HCT116 (cell line): ENCODE data around the gene PHOX2A. TPM values are rescaled to one million over a fixed set of nuclear protein-coding genes. Genes with fewer than 3 reads are reported as not detected.

Source experiments
- ATAC-seq: fragments of 200-7000 bp; cut with Tn5 transposase; 2 replicates; pipeline ENCODE4 v1.9.1; 2020; ENCODE audit warnings: mild to moderate bottlenecking, moderate library complexity
- BruUV-seq: library from RNA; stranded (reverse); fragments of 400-500 nt; replicated peaks from 2 replicates; lab custom pipeline; 2021; lab: Mats Ljungman, UMichigan
- CTCF ChIA-PET: fragments of 300-600 bp; sonication (Branson Sonifier 250); formaldehyde crosslinking; loops from one replicate; lab custom pipeline; 2021; ENCODE audit warnings: antibody characterized with exemption; lab: Charles Lee
- POLR2A ChIA-PET: fragments of 300-600, 350-600 bp; sonication (Branson Sonifier 250); formaldehyde crosslinking; loops from one replicate; lab custom pipeline; 2021; ENCODE audit warnings: antibody characterized with exemption; lab: Charles Lee
- RAD21 ChIA-PET, 2 experiments: fragments of 300-600 bp; sonication (Branson Sonifier 250); formaldehyde crosslinking; loops; one replicate each; lab custom pipeline; 2023; ENCODE audit warnings: low total read pairs in 2 of 2; ENCODE audit not compliant: uncharacterized antibody in 2 of 2, unreplicated experiment in 2 of 2, low non-redundant PET in 1 of 2; lab: Charles Lee
- DNase-seq: peaks from one replicate; pipeline ENCODE4 v3.0.0-alpha.2; 2010; ENCODE audit warnings: low read depth, low spot score
- H2AFZ ChIP-seq: fragments of 200-600 bp; shearing (Covaris generic), sonication (generic); 2 replicates; pipeline ENCODE4 v1.6.1; 2017; ENCODE audit warnings: low read depth, mixed run types, mixed read lengths, antibody characterized with exemption, low read length; ENCODE audit not compliant: poor library complexity, severe bottlenecking
- H3K27ac ChIP-seq: 2 replicates; pipeline ENCODE4 v1.5.1; 2012; ENCODE audit warnings: low read depth, low read length
- H3K27me3 ChIP-seq: fragments of 200-600 bp; sonication (generic); 2 replicates; pipeline ENCODE4 v1.6.1; 2016; ENCODE audit warnings: mixed run types, low read length, mixed read lengths; ENCODE audit not compliant: insufficient read depth
- H3K36me3 ChIP-seq, 2 experiments: fragments of 200-500 bp in 1 of 2; fragments of 200-600 bp in 1 of 2; sonication (Bioruptor generic) in 1 of 2; sonication (generic) in 1 of 2; 2 replicates each; pipeline versions ENCODE4 v1.5.1 to v1.6.1; 2014 to 2016; ENCODE audit warnings: low read length in 2 of 2, inconsistent platforms in 1 of 2, mixed read lengths in 1 of 2, mixed run types in 1 of 2; ENCODE audit not compliant: insufficient read depth in 2 of 2, control insufficient read depth in 1 of 2
- H3K4me1 ChIP-seq, 2 experiments: fragments of 200-600 bp in 1 of 2; sonication (generic) in 1 of 2; 2 replicates each; pipeline versions ENCODE4 v1.5.1 to v1.6.1; 2012 to 2017; ENCODE audit warnings: low read length in 2 of 2, inconsistent platforms in 1 of 2, mild to moderate bottlenecking in 1 of 2, mixed read lengths in 1 of 2, mixed run types in 1 of 2, moderate library complexity in 1 of 2; ENCODE audit not compliant: insufficient read depth in 2 of 2, control insufficient read depth in 1 of 2
- H3K4me2 ChIP-seq: fragments of 200-600 bp; sonication (generic); 2 replicates; pipeline ENCODE4 v1.6.1; 2017; ENCODE audit warnings: mixed run types, low read length, mixed read lengths
- H3K4me3 ChIP-seq, 2 experiments: fragments of 200-600 bp in 1 of 2; sonication (generic) in 1 of 2; replicated peaks in 1 of 2; 2 replicates each; pipeline ENCODE4 v1.5.1; 2011 to 2016; ENCODE audit warnings: low read length in 2 of 2, control low read depth in 1 of 2, low read depth in 1 of 2, mild to moderate bottlenecking in 1 of 2, mixed read lengths in 1 of 2, mixed run types in 1 of 2
- H3K79me2 ChIP-seq: fragments of 200-600 bp; sonication (generic); 2 replicates; pipeline ENCODE4 v1.6.1; 2017; ENCODE audit warnings: mild to moderate bottlenecking, mixed run types, low read length, moderate library complexity, mixed read lengths; ENCODE audit not compliant: insufficient read depth
- H3K9ac ChIP-seq: fragments of 200-600 bp; sonication (generic); 2 replicates; pipeline ENCODE4 v1.6.1; 2016; ENCODE audit warnings: low read length, mixed read lengths
- H3K9me2 ChIP-seq: fragments of 200-600 bp; sonication (generic), shearing (Covaris generic); 2 replicates; pipeline ENCODE4 v1.6.1; 2017; ENCODE audit warnings: mixed run types, mild to moderate bottlenecking, moderate library complexity; ENCODE audit not compliant: insufficient read depth
- H3K9me3 ChIP-seq, 2 experiments: fragments of 200-500 bp in 1 of 2; fragments of 200-600 bp in 1 of 2; sonication (Bioruptor generic) in 1 of 2; sonication (generic) in 1 of 2; 2 replicates each; pipeline ENCODE4 v1.6.1; 2014 to 2017; ENCODE audit warnings: low read length in 2 of 2, mixed read lengths in 2 of 2, inconsistent platforms in 1 of 2, low read depth in 1 of 2, mild to moderate bottlenecking in 1 of 2, mixed run types in 1 of 2, moderate library complexity in 1 of 2; ENCODE audit not compliant: control insufficient read depth in 1 of 2, insufficient read depth in 1 of 2
- H4K20me1 ChIP-seq: fragments of 200-600 bp; sonication (generic), shearing (Covaris generic); 2 replicates; pipeline ENCODE4 v1.6.1; 2017; ENCODE audit warnings: mixed run types, mild to moderate bottlenecking, moderate library complexity; ENCODE audit not compliant: insufficient read depth
- CBX3 ChIP-seq: IDR thresholded peaks from 2 replicates; pipeline ENCODE4 v1.6.1; 2012; ENCODE audit warnings: low read depth
- CEBPB ChIP-seq: IDR thresholded peaks from 2 replicates; pipeline ENCODE4 v1.6.1; 2012; ENCODE audit warnings: low read depth
- CTCF ChIP-seq, 3 experiments: fragments of 200-600 bp in 1 of 3; sonication (generic) in 1 of 3; IDR thresholded peaks in 2 of 3; conservative IDR thresholded peaks in 1 of 3; 2 replicates each; pipeline ENCODE4 v1.5.1; 2012 to 2017; ENCODE audit warnings: low read depth in 2 of 3, low read length in 2 of 3, antibody characterized with exemption in 1 of 3, borderline replicate concordance in 1 of 3, control low read depth in 1 of 3, mild to moderate bottlenecking in 1 of 3, mixed read lengths in 1 of 3, mixed run types in 1 of 3, moderate library complexity in 1 of 3; ENCODE audit not compliant: insufficient read depth in 1 of 3
- EGR1 ChIP-seq: IDR thresholded peaks from 2 replicates; pipeline ENCODE4 v1.6.1; 2012; ENCODE audit warnings: low read depth
- ELF1 ChIP-seq: IDR thresholded peaks from 2 replicates; pipeline ENCODE4 v1.6.1; 2012; ENCODE audit warnings: low read depth, borderline replicate concordance
- FOSL1 ChIP-seq: IDR thresholded peaks from 2 replicates; pipeline ENCODE4 v1.6.1; 2012; ENCODE audit warnings: low read depth
- JUND ChIP-seq: IDR thresholded peaks from 2 replicates; pipeline ENCODE4 v1.6.1; 2012
- POLR2A ChIP-seq: IDR thresholded peaks from 2 replicates; pipeline ENCODE4 v1.7.0; 2011; ENCODE audit warnings: borderline replicate concordance; ENCODE audit not compliant: insufficient read depth, insufficient read length; ENCODE audit errors: extremely low read depth
- POLR2AphosphoS5 ChIP-seq: IDR thresholded peaks from 2 replicates; pipeline ENCODE4 v1.6.1; 2011; ENCODE audit warnings: mild to moderate bottlenecking, low read depth, low read length, moderate library complexity
- RAD21 ChIP-seq: IDR thresholded peaks from 2 replicates; pipeline ENCODE4 v1.6.1; 2012; ENCODE audit warnings: low read depth, mild to moderate bottlenecking
- SIN3A ChIP-seq: IDR thresholded peaks from 2 replicates; pipeline ENCODE4 v1.6.1; 2012; ENCODE audit warnings: low read depth
- SP1 ChIP-seq: IDR thresholded peaks from 2 replicates; pipeline ENCODE4 v1.6.1; 2012; ENCODE audit warnings: low read depth
- SRF ChIP-seq: IDR thresholded peaks from 2 replicates; pipeline ENCODE4 v1.6.1; 2012; ENCODE audit warnings: low read depth
- TCF7L2 ChIP-seq: IDR thresholded peaks from 2 replicates; pipeline ENCODE4 v1.7.0; 2011; ENCODE audit warnings: borderline replicate concordance, inconsistent platforms; ENCODE audit not compliant: insufficient read depth, insufficient read length; ENCODE audit errors: extremely low read depth
- YY1 ChIP-seq: IDR thresholded peaks from 2 replicates; pipeline ENCODE4 v1.6.1; 2011; ENCODE audit warnings: low read length, low read depth, moderate library complexity, mild to moderate bottlenecking; ENCODE audit not compliant: insufficient replicate concordance; ENCODE audit errors: extremely low read depth
- ZBTB33 ChIP-seq: IDR thresholded peaks from 2 replicates; pipeline ENCODE4 v1.6.1; 2011; ENCODE audit warnings: mild to moderate bottlenecking, low read length, moderate library complexity; ENCODE audit not compliant: insufficient replicate concordance; ENCODE audit errors: extremely low read depth
- ZFX ChIP-seq: fragments of 450-650 bp; IDR thresholded peaks from 2 replicates; pipeline ENCODE4 v1.6.1; 2017
- intact Hi-C: fragments of 100-400 bp; cut with micrococcal nuclease; formaldehyde crosslinking; loops from 2 replicates; pipeline ENCODE4 v1.10.0; 2022
- total RNA-seq: library from RNA; stranded (reverse); gene quantifications from one replicate; pipeline ENCODE4 v1.2.1, GENCODE V29; 2021; ENCODE audit not compliant: unreplicated experiment
- TF ChIP-seq, protein P1 (sequence below): IDR thresholded peaks from 2 replicates; pipeline ENCODE4 v1.6.1; 2012
- TF ChIP-seq, protein P2 (sequence below): IDR thresholded peaks from 2 replicates; pipeline ENCODE4 v1.6.1; 2012; ENCODE audit warnings: low read depth

Gene PHOX2A
- total RNA-seq, 1 experiment from 2014 or later = not detected

DNA sequence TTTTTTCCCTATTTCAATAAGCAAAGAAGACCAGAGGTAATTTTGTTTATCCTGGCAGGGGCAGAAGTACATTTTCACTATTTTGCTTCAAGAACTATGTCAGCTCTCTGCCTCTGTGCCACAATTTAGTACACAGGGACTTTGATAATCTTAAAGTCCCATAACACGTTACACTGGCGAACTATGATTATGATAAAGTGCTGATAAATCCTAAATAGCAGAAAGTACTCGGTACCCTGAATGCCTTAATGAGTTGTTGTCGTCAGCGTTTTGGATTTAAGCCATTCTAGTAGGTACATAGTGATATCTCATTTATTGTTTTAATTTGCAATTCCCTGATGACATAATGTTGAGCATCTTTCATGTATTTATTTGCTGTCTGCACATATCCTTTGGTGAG, 16.6 kb upstream of the PHOX2A start:
- ChIA-PET RAD21 (no interaction called here), CTCF (no interaction called here), POLR2A (no interaction called here)
- Histone ChIP-seq H3K4me1 (peaks cover 0 to 6% of the 10 kb centered on the region in 2 experiments; a peak in 1 of 4 replicates), H3K9me3 (no peaks in the 10 kb centered on the region), H3K36me3 (no peaks in the 10 kb centered on the region), H4K20me1 (no peaks in the 10 kb centered on the region), H2AFZ (no peak overlapping the region), H3K79me2 (no peaks in the 10 kb centered on the region), H3K27ac (no peak overlapping the region), H3K4me3 (no peak overlapping the region), H3K27me3 (no peaks in the 10 kb centered on the region), H3K9me2 (no peaks in the 10 kb centered on the region), H3K4me2 (no peak overlapping the region), H3K9ac (no peak overlapping the region)
- BruUV-seq = no TSS peak
- TF ChIP-seq SRF (no peak), EGR1 (no peak), POLR2A (no peak), ELF1 (no peak), SIN3A (no peak), CBX3 (no peak), SP1 (no peak), POLR2AphosphoS5 (no peak), FOSL1 (no peak), RAD21 (no peak), ZFX (no peak), CTCF (IDR thresholded peaks at IDR 0.05 in 2 of 3, conservative IDR thresholded peaks at IDR 0.05 in 1 of 3; ENCODE audit: borderline replicate concordance in 1 of 3, insufficient read depth in 1 of 3, low read depth in 2 of 3, low read length in 2 of 3) (no peak), TCF7L2 (no peak), JUND (no peak), YY1 (no peak), ZBTB33 (no peak), CEBPB (no peak)
- TF ChIP-seq, protein P1, sequence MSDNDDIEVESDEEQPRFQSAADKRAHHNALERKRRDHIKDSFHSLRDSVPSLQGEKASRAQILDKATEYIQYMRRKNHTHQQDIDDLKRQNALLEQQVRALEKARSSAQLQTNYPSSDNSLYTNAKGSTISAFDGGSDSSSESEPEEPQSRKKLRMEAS = no peak
- TF ChIP-seq, protein P2, sequence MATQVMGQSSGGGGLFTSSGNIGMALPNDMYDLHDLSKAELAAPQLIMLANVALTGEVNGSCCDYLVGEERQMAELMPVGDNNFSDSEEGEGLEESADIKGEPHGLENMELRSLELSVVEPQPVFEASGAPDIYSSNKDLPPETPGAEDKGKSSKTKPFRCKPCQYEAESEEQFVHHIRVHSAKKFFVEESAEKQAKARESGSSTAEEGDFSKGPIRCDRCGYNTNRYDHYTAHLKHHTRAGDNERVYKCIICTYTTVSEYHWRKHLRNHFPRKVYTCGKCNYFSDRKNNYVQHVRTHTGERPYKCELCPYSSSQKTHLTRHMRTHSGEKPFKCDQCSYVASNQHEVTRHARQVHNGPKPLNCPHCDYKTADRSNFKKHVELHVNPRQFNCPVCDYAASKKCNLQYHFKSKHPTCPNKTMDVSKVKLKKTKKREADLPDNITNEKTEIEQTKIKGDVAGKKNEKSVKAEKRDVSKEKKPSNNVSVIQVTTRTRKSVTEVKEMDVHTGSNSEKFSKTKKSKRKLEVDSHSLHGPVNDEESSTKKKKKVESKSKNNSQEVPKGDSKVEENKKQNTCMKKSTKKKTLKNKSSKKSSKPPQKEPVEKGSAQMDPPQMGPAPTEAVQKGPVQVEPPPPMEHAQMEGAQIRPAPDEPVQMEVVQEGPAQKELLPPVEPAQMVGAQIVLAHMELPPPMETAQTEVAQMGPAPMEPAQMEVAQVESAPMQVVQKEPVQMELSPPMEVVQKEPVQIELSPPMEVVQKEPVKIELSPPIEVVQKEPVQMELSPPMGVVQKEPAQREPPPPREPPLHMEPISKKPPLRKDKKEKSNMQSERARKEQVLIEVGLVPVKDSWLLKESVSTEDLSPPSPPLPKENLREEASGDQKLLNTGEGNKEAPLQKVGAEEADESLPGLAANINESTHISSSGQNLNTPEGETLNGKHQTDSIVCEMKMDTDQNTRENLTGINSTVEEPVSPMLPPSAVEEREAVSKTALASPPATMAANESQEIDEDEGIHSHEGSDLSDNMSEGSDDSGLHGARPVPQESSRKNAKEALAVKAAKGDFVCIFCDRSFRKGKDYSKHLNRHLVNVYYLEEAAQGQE = no peak
- DNase-seq (no peak), ATAC-seq (no peak)
- intact Hi-C loops = no loop called here
